ENCODE measurements around the gene FBXL17.
"Not testable (repeated sequence)": the region's sequence is repeated elsewhere in the genome, so short reads cannot be mapped to it uniquely, and the experiment has no call there.

The FBXL17 gene

DNA sequence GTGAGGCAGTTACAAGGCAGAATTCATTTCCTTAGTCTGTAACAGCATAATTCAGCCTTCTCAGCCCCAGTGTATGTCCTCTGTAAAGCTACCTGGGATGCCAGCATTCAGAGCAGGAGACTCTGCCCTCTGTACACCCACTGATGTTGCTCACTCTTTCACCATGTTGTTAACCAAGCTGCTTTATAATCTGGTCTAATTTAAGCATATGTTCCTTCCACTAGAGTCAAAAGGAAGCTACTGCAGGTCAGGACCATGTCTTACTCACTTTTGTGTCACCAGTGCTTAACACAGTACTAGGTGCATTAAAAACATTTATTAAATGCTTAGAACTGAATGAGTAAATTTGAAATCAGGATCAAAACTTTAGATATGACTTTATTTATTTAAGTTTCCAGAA, 185.6 kb downstream of the FBXL17 start:
- no peaks in the 10 kb centered on the region for H3K4me1 ChIP-seq (ENCODE audit: control insufficient read depth in 1 of 2, insufficient read depth in 2 of 2, low read length in 2 of 2)
- no peaks in the 10 kb centered on the region for H3K27me3 ChIP-seq (ENCODE audit: low read depth, low read length)
- H3K27ac ChIP-seq (ENCODE audit: low read length): no peak overlapping the region
- no peaks in the 10 kb centered on the region for H3K36me3 ChIP-seq (ENCODE audit: control insufficient read depth in 1 of 2, insufficient read depth in 2 of 2, low read length in 2 of 2)
- no peak overlapping the region for H3K4me3 ChIP-seq (ENCODE audit: low read depth in 1 of 2, low read length in 2 of 2)
- H3K9me3 ChIP-seq (ENCODE audit: control insufficient read depth in 1 of 2, low read length in 2 of 2): no peaks in the 10 kb centered on the region

DNA sequence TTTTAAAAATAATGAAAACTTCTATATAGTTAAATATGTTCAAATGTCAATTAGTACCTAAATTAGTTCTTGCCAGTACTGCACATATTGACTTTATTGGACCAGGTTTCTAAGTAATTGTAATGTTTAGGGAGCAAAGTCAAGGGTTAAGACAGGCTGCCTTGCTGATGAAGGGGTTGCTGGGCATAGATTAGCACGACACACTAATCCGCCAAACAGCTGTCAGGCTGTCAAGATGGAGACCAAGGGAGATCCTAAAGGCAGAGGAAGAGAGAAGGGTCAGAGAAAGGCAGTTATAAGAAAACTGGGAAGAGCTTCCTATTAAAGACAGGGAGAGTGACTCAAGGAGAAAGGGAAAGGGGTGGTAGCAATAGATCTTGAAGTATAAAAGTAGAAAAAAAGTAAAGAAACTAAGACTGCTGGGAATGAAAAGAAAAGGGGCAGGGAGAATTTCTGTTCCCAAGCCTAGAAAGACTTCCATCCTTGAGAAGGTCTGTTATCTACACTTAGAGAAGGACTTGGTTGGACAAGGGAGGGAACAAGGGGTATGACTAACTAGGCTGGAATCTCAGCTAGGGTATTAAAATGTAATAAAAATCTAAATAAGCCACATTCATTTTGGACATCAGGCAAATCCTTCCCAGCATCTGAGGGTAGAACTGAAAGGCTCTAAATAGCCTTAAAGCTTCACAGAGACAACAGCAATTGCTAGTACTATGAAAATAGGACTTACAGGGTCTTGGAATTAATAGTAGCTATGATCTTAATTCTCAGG, 188.7 kb downstream of the FBXL17 start:
- Histone ChIP-seq H3K27me3 (ENCODE audit: low read depth, low read length) (no peaks in the 10 kb centered on the region), H3K4me1 (ENCODE audit: control insufficient read depth in 1 of 2, insufficient read depth in 2 of 2, low read length in 2 of 2) (no peaks in the 10 kb centered on the region), H3K4me3 (ENCODE audit: low read depth in 1 of 2, low read length in 2 of 2) (no peak overlapping the region), H3K36me3 (ENCODE audit: control insufficient read depth in 1 of 2, insufficient read depth in 2 of 2, low read length in 2 of 2) (no peaks in the 10 kb centered on the region), H3K27ac (ENCODE audit: low read length) (no peak overlapping the region), H3K9me3 (ENCODE audit: control insufficient read depth in 1 of 2, low read length in 2 of 2) (no peaks in the 10 kb centered on the region)

DNA sequence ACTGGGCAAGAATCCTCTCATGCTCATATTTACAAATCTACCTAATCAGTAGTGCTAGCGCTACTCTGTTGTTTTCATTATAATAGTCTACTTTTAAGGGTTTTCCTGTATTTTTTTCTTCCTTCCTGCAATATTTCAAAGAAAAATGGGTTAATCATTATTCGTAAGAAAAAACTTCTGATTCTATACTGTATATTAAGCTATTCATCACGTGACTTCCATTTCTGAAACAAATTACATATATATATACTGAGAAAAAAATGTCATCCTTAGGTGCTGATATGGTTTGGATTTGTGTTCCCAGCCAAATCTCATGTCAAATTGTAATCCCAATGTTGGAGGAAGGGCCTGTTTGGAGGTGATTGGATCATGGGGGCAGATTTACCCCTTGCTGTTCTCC, 197.0 kb downstream of the FBXL17 start:
- Histone ChIP-seq H3K27me3 (ENCODE audit: low read depth, low read length) (no peaks in the 10 kb centered on the region), H3K4me3 (ENCODE audit: low read depth in 1 of 2, low read length in 2 of 2) (no peak overlapping the region), H3K4me1 (ENCODE audit: control insufficient read depth in 1 of 2, insufficient read depth in 2 of 2, low read length in 2 of 2) (no peaks in the 10 kb centered on the region), H3K36me3 (ENCODE audit: control insufficient read depth in 1 of 2, insufficient read depth in 2 of 2, low read length in 2 of 2) (peaks cover 0 to 10% of the 10 kb centered on the region in 2 donors), H3K9me3 (ENCODE audit: control insufficient read depth in 1 of 2, low read length in 2 of 2) (no peaks in the 10 kb centered on the region), H3K27ac (ENCODE audit: low read length) (no peak overlapping the region)

DNA sequence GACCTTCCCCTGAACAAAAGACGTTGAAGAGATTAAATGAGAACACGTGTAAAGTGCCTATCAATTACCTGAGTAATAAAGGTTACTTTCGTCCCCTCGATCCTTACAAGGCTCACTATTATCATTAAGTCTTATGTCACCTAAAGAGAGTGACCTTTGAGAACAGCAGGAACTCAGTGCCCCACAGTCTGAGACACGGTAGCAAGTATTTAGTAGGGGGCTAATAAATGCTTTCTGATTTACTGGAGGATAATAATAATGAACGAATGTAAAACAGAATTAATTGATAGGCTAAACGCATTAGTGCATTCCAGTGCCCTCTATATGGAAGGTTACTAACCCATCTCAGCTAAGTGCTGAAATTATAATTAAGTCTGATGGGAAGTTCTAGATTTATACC, 199.9 kb downstream of the FBXL17 start:
- Histone ChIP-seq H3K27me3 (ENCODE audit: low read depth, low read length) (no peaks in the 10 kb centered on the region), H3K36me3 (ENCODE audit: control insufficient read depth in 1 of 2, insufficient read depth in 2 of 2, low read length in 2 of 2) (peaks cover 0 to 10% of the 10 kb centered on the region in 2 donors), H3K4me1 (ENCODE audit: control insufficient read depth in 1 of 2, insufficient read depth in 2 of 2, low read length in 2 of 2) (no peaks in the 10 kb centered on the region), H3K27ac (ENCODE audit: low read length) (no peak overlapping the region), H3K4me3 (ENCODE audit: low read depth in 1 of 2, low read length in 2 of 2) (no peak overlapping the region), H3K9me3 (ENCODE audit: control insufficient read depth in 1 of 2, low read length in 2 of 2) (no peaks in the 10 kb centered on the region)

DNA sequence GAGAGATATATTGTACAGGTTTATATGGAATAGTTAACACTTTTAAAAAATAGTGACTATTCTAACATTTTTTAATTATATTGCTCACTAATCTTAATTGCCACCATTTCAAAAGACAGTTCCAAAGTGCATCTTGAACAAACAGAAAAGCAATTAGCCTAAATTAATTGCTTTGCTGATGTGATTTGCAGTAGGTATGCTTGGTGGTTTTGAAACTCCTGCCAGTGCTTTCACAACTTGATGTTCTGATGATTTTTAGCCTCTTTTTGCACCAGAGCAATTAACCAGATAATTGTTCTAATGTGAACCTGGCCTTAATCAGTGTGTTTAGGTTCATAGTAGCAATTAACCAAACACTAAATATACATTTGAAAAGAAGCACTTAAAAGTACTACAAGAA, 207.6 kb downstream of the FBXL17 start:
- no peaks in the 10 kb centered on the region for H3K36me3 ChIP-seq (ENCODE audit: control insufficient read depth in 1 of 2, insufficient read depth in 2 of 2, low read length in 2 of 2)
- no peak overlapping the region for H3K27ac ChIP-seq (ENCODE audit: low read length)
- H3K4me3 ChIP-seq (ENCODE audit: low read depth in 1 of 2, low read length in 2 of 2): no peak overlapping the region
- no peaks in the 10 kb centered on the region for H3K4me1 ChIP-seq (ENCODE audit: control insufficient read depth in 1 of 2, insufficient read depth in 2 of 2, low read length in 2 of 2)
- no peaks in the 10 kb centered on the region for H3K9me3 ChIP-seq (ENCODE audit: control insufficient read depth in 1 of 2, low read length in 2 of 2)
- no peaks in the 10 kb centered on the region for H3K27me3 ChIP-seq (ENCODE audit: low read depth, low read length)

DNA sequence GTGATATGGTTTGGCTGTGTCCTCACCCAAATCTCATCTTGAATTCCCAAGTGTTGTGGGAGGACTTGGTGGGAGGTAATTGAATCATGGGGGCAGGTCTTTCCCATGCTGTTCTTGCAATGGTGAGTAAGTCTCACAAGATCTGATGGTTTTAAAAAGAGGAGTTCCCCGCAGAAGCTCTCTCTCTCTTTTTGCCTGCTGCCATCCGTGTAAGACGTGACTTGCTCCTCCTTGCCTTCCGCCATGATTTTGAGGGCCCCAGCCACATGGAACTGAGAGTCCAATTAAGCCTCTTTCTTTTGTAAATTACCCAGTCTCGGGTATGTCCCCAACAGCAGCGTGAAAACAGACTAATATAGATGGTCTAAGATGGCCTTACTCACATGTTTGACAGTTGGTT, 210.1 kb downstream of the FBXL17 start:
- no peaks in the 10 kb centered on the region for H3K27me3 ChIP-seq (ENCODE audit: low read depth, low read length)
- H3K36me3 ChIP-seq (ENCODE audit: control insufficient read depth in 1 of 2, insufficient read depth in 2 of 2, low read length in 2 of 2): no peaks in the 10 kb centered on the region
- no peak overlapping the region for H3K4me3 ChIP-seq (ENCODE audit: low read depth in 1 of 2, low read length in 2 of 2)
- H3K9me3 ChIP-seq (ENCODE audit: control insufficient read depth in 1 of 2, low read length in 2 of 2): no peaks in the 10 kb centered on the region
- H3K27ac ChIP-seq (ENCODE audit: low read length): no peak overlapping the region
- H3K4me1 ChIP-seq (ENCODE audit: control insufficient read depth in 1 of 2, insufficient read depth in 2 of 2, low read length in 2 of 2): no peaks in the 10 kb centered on the region

DNA sequence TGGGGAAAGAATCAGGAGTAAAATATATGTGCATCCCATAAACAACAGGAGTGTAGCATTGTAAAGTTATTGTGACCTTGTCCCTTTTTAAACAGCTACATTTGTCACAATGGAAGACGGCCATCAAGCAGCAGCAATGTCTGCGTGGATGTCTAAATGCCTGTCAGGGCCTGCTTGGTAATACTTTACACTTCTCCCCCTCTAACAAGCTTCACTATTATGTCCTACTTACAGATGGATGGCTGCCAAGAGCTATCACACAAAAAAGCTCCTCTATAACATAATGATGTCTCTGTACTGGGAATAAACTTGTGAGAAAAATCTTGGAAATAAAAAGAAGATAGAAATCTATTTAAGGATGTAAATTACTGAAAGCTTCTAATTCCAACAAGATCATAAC, 213.0 kb downstream of the FBXL17 start:
- Histone ChIP-seq H3K9me3 (ENCODE audit: control insufficient read depth in 1 of 2, low read length in 2 of 2) (no peaks in the 10 kb centered on the region), H3K27ac (ENCODE audit: low read length) (no peak overlapping the region), H3K36me3 (ENCODE audit: control insufficient read depth in 1 of 2, insufficient read depth in 2 of 2, low read length in 2 of 2) (no peaks in the 10 kb centered on the region), H3K4me1 (ENCODE audit: control insufficient read depth in 1 of 2, insufficient read depth in 2 of 2, low read length in 2 of 2) (no peaks in the 10 kb centered on the region), H3K4me3 (ENCODE audit: low read depth in 1 of 2, low read length in 2 of 2) (no peak overlapping the region), H3K27me3 (ENCODE audit: low read depth, low read length) (no peaks in the 10 kb centered on the region)

DNA sequence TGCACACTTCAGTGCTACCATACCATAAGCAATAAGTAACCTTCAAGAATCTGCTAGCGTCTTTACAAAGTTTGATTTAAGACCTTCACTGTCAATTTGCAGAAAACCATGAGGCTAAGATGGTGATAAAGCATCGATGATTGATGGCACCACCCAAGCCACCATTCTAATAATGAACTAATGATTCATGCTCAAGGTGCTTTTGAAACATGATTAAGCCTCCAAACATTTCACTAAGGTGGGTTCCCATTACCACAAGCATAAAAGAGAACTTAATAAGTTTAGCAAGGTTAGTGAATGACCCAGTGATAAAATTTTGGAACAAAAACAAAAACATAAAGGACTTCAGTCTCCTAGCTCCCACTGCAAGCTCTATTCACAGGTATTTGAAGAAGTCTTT, 214.7 kb downstream of the FBXL17 start:
- no peak overlapping the region for H3K4me3 ChIP-seq (ENCODE audit: low read depth in 1 of 2, low read length in 2 of 2)
- no peak overlapping the region for H3K27ac ChIP-seq (ENCODE audit: low read length)
- H3K36me3 ChIP-seq (ENCODE audit: control insufficient read depth in 1 of 2, insufficient read depth in 2 of 2, low read length in 2 of 2): no peaks in the 10 kb centered on the region
- no peaks in the 10 kb centered on the region for H3K9me3 ChIP-seq (ENCODE audit: control insufficient read depth in 1 of 2, low read length in 2 of 2)
- no peaks in the 10 kb centered on the region for H3K4me1 ChIP-seq (ENCODE audit: control insufficient read depth in 1 of 2, insufficient read depth in 2 of 2, low read length in 2 of 2)
- H3K27me3 ChIP-seq (ENCODE audit: low read depth, low read length): no peaks in the 10 kb centered on the region

DNA sequence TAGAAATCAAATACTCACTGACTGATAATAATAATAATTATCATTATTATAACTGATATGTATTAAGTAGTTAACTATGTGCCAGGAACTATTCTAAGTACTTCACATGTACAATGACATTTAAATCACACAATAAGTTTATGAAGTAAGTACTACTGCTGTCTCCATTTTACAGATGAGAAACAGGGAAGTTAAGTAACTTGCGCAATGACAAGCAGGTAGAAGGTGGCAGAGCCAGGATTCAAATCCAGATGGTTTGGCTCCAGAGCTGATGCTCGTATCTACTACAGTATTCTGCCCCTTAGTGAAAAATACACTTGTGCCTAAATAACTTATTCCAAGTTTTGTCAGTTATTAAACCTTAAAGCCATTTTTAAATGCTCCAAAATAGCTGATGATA, 217.3 kb downstream of the FBXL17 start:
- Histone ChIP-seq H3K27ac (ENCODE audit: low read length) (no peak overlapping the region), H3K4me1 (ENCODE audit: control insufficient read depth in 1 of 2, insufficient read depth in 2 of 2, low read length in 2 of 2) (no peaks in the 10 kb centered on the region), H3K4me3 (ENCODE audit: low read depth in 1 of 2, low read length in 2 of 2) (no peak overlapping the region), H3K27me3 (ENCODE audit: low read depth, low read length) (no peaks in the 10 kb centered on the region), H3K36me3 (ENCODE audit: control insufficient read depth in 1 of 2, insufficient read depth in 2 of 2, low read length in 2 of 2) (no peaks in the 10 kb centered on the region), H3K9me3 (ENCODE audit: control insufficient read depth in 1 of 2, low read length in 2 of 2) (no peaks in the 10 kb centered on the region)

DNA sequence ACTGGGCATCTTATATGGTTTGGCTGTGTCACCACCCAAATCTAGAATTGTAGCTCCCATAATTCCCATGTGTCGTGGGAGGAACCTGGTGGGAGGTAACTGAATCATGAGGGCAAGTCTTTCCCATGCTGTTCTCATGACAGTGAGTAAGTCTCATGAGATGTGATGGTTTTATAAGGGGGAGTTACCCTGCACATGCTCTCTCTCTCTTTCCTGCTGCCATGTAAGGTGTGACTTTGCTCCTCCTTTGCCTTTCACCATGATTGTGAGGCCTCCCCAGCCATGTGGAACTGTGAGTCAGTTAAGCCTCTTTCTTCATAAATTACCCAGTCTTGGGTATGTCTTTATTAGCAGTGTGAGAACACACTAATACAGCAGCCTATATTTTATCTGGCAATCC, 229.0 kb downstream of the FBXL17 start:
- not testable (repeated sequence) for H3K36me3 ChIP-seq (ENCODE audit: control insufficient read depth in 1 of 2, insufficient read depth in 2 of 2, low read length in 2 of 2); H3K4me1 ChIP-seq (ENCODE audit: control insufficient read depth in 1 of 2, insufficient read depth in 2 of 2, low read length in 2 of 2); H3K4me3 ChIP-seq (ENCODE audit: low read depth in 1 of 2, low read length in 2 of 2); H3K27me3 ChIP-seq (ENCODE audit: low read depth, low read length); H3K9me3 ChIP-seq (ENCODE audit: control insufficient read depth in 1 of 2, low read length in 2 of 2); H3K27ac ChIP-seq (ENCODE audit: low read length)

DNA sequence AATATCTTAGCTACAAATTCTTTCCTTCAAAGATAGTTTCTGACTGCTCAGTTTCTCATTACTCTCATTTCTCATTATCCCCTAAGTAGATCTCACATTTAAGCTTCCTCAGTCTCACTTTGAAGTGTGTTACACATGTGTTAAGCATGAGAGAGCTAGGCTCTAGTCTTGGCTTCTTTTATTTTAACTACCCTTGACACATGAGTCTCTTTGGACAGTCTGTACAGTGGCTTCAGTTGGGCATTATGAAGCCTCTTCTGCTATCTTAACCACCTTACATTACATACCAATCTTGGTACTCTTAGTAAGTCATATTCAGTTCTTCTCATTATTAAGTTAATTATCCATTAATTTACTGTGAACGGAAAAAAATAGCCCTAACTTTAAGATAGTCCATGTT, 232.5 kb downstream of the FBXL17 start:
- H3K36me3 ChIP-seq (ENCODE audit: control insufficient read depth in 1 of 2, insufficient read depth in 2 of 2, low read length in 2 of 2): no peaks in the 10 kb centered on the region
- no peak overlapping the region for H3K27ac ChIP-seq (ENCODE audit: low read length)
- H3K4me3 ChIP-seq (ENCODE audit: low read depth in 1 of 2, low read length in 2 of 2): no peak overlapping the region

DNA sequence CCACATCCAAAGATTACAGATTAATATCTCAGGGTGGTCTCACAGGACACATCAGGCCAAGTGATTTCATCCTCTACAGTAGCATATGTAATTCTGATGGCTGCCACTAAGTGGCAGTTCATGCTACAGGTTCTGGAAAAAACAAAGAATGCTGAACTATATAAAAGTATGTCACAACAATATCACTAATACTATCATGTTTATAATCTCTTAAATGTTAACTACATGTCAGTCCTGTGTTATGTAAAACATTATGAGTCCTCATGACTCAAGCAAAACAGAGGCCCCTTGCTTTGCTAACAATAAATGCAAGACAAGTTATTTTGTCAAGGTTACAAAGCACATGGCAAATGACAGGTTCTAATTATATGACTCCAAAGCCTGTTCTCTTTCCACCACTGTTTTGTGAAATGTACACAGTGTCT, 233.2 kb downstream of the FBXL17 start:
- H3K4me1 ChIP-seq (ENCODE audit: control insufficient read depth in 1 of 2, insufficient read depth in 2 of 2, low read length in 2 of 2): no peaks in the 10 kb centered on the region
- no peak overlapping the region for H3K27ac ChIP-seq (ENCODE audit: low read length)
- H3K9me3 ChIP-seq (ENCODE audit: control insufficient read depth in 1 of 2, low read length in 2 of 2): no peaks in the 10 kb centered on the region
- H3K36me3 ChIP-seq (ENCODE audit: control insufficient read depth in 1 of 2, insufficient read depth in 2 of 2, low read length in 2 of 2): no peaks in the 10 kb centered on the region
- no peaks in the 10 kb centered on the region for H3K27me3 ChIP-seq (ENCODE audit: low read depth, low read length)
- H3K4me3 ChIP-seq (ENCODE audit: low read depth in 1 of 2, low read length in 2 of 2): no peak overlapping the region

More for the DNA sequence above, 232.5 kb downstream of the FBXL17 start:
- H3K9me3 ChIP-seq (ENCODE audit: control insufficient read depth in 1 of 2, low read length in 2 of 2): no peaks in the 10 kb centered on the region
- H3K4me1 ChIP-seq (ENCODE audit: control insufficient read depth in 1 of 2, insufficient read depth in 2 of 2, low read length in 2 of 2): no peaks in the 10 kb centered on the region
- H3K27me3 ChIP-seq (ENCODE audit: low read depth, low read length): no peaks in the 10 kb centered on the region

Data from muscle layer of duodenum (tissue), 2 donors.